ENCODE data around the gene RCC2. TPM values are rescaled to one million over a fixed set of nuclear protein-coding genes. Genes with fewer than 3 reads are reported as not detected.

Gene RCC2
- total and polyA plus RNA-seq, 2 of the 4 experiments (the other 2 are of a cell fraction), result 24.0 to 38.9 TPM

- H3K79me1 ChIP-seq (ENCODE audit: low read depth in 1 of 2, low read length in 2 of 2), result no peaks in the 10 kb centered on the region
- ChIA-PET POLR2A (ENCODE audit: unreplicated experiment) (no interaction called here), CTCF (no interaction called here)
- no TSS peak for BruUV-seq (replicated peaks)
- no peak for ATAC-seq (ENCODE audit: low read depth)
- no peak for DNase-seq
- in situ Hi-C loops (cut with MboI; ENCODE audit: low sequenced_read_pairs), result no loop called here
- H3K9me1 ChIP-seq (ENCODE audit: insufficient read depth, low read length), result no peaks in the 10 kb centered on the region
- no peak overlapping the region for H3K27ac ChIP-seq (ENCODE audit: insufficient read depth, low read length)
- H2AK5ac ChIP-seq (ENCODE audit: low read depth, low read length), result no peak overlapping the region
- no peak overlapping the region for H3K14ac ChIP-seq (replicated peaks; ENCODE audit: low read depth, low read length)
- no peak overlapping the region for H4K5ac ChIP-seq (ENCODE audit: low read depth, low read length)
- peaks cover 3% of the 10 kb centered on the region for H3K27me3 ChIP-seq (ENCODE audit: control insufficient read depth, insufficient read depth, low read length)
- no peak overlapping the region for H3K56ac ChIP-seq (ENCODE audit: extremely low read depth, insufficient read depth, low read length)
- H3K4me3 ChIP-seq (ENCODE audit: insufficient read depth, low read depth, low read length), result no peak overlapping the region
- no peak overlapping the region for H3K4me2 ChIP-seq (ENCODE audit: low read depth, low read length)
- H2BK15ac ChIP-seq (ENCODE audit: low read depth, low read length), result no peak overlapping the region
- no peak overlapping the region for H2BK20ac ChIP-seq (ENCODE audit: low read depth, low read length)
- H4K20me1 ChIP-seq (ENCODE audit: insufficient read depth, low read length), result no peaks in the 10 kb centered on the region
- no peak overlapping the region for H2BK120ac ChIP-seq (ENCODE audit: low read depth, low read length)
- no peak overlapping the region for H2BK5ac ChIP-seq (ENCODE audit: low read depth, low read length, poor library complexity, severe bottlenecking)
- H3K4me1 ChIP-seq (ENCODE audit: control insufficient read depth, insufficient read depth, low read length), result no peaks in the 10 kb centered on the region
- H3K9me3 ChIP-seq (ENCODE audit: control insufficient read depth, insufficient read depth, low read length), result no peaks in the 10 kb centered on the region
- no peak overlapping the region for H4K8ac ChIP-seq (ENCODE audit: low read depth in 2 of 2, low read length in 2 of 2)
- no peak overlapping the region for H2AFZ ChIP-seq (replicated peaks; ENCODE audit: low read length, poor library complexity)
- H3K9ac ChIP-seq (ENCODE audit: low read depth, low read length), result no peak overlapping the region
- no peak overlapping the region for H4K91ac ChIP-seq (ENCODE audit: insufficient read depth, low read depth, low read length)
- intact Hi-C loops (cut with micrococcal nuclease), result no loop called here
- dilution Hi-C loops (cut with HindIII; ENCODE audit: low sequenced_read_pairs, unreplicated experiment), result no loop called here
- 87% methylated on average over 3 of the region's 7 CpGs; no CpG with 5 or more reads in 1 of the 2 experiments for WGBS, 2 experiments (ENCODE audit: extremely low coverage in 2 of 2, insufficient read length in 1 of 2)
- H3K36me3 ChIP-seq (ENCODE audit: control insufficient read depth, insufficient read depth, low read length), result no peaks in the 10 kb centered on the region
- H3K18ac ChIP-seq (ENCODE audit: low read depth, low read length), result no peak overlapping the region
- no peak overlapping the region for H2AK9ac ChIP-seq (replicated peaks; ENCODE audit: low read depth, low read length, poor library complexity)
- H3K4ac ChIP-seq (ENCODE audit: low read depth, low read length), result no peak overlapping the region
- H3K23ac ChIP-seq (ENCODE audit: low read depth, low read length), result no peak overlapping the region
- TF ChIP-seq USF2 (IDR thresholded peaks at IDR 0.05; ENCODE audit: low read depth, low read length) (no peak), MAZ (IDR thresholded peaks at IDR 0.05; ENCODE audit: borderline replicate concordance, low read depth, low read length) (no peak), BHLHE40 (IDR thresholded peaks at IDR 0.05; ENCODE audit: low read depth, low read length) (no peak), SMC3 (IDR thresholded peaks at IDR 0.05; ENCODE audit: low read depth, low read length) (no peak), RFX5 (IDR thresholded peaks at IDR 0.05; ENCODE audit: low read depth, low read length) (no peak), CEBPB (IDR thresholded peaks at IDR 0.05; ENCODE audit: low read depth, low read length) (no peak), CTCF (conservative IDR thresholded peaks at IDR 0.05; ENCODE audit: low read depth, low read length) (no peak), ELK1 (IDR thresholded peaks at IDR 0.05; ENCODE audit: borderline replicate concordance, low read depth, low read length) (no peak), RAD21 (IDR thresholded peaks at IDR 0.05; ENCODE audit: low read length) (no peak), CHD1 (IDR thresholded peaks at IDR 0.05; ENCODE audit: low read depth, low read length) (no peak)
Observed at GRCh38 chr1:17480846-17481245, 41.4 kb upstream of the RCC2 start.
